Hepatocyte (in vitro differentiated cells): ENCODE measurements around the gene CYP20A1. TPM values are rescaled to one million over a fixed set of nuclear protein-coding genes. Genes with fewer than 3 reads are reported as not detected.

ENCODE experiments used
- DNase-seq: peaks from one replicate; pipeline ENCODE4 v3.0.0-alpha.2; 2016; ENCODE audit warnings: low spot score
- H2AFZ ChIP-seq: fragments of 200-600 bp; sonication (generic); 2 replicates; pipeline ENCODE4 v1.6.0; 2016; ENCODE audit warnings: antibody characterized with exemption, mild to moderate bottlenecking
- H3K27ac ChIP-seq: fragments of 200-600 bp; sonication (generic); 2 replicates; pipeline ENCODE4 v1.5.1; 2016; ENCODE audit warnings: mild to moderate bottlenecking
- H3K27me3 ChIP-seq: fragments of 200-600 bp; sonication (generic); 2 replicates; pipeline ENCODE4 v1.6.1; 2016
- H3K36me3 ChIP-seq: fragments of 200-600 bp; sonication (generic); replicated peaks from 2 replicates; pipeline ENCODE4 v1.5.1; 2016; ENCODE audit warnings: low read depth; ENCODE audit not compliant: insufficient read depth
- H3K4me1 ChIP-seq: fragments of 200-600 bp; sonication (generic); 2 replicates; pipeline ENCODE4 v1.5.1; 2016; ENCODE audit warnings: mild to moderate bottlenecking, moderate library complexity; ENCODE audit not compliant: insufficient read depth
- H3K4me2 ChIP-seq: fragments of 200-600 bp; sonication (generic); 2 replicates; pipeline ENCODE4 v1.6.0; 2016
- H3K4me3 ChIP-seq: fragments of 200-600 bp; sonication (generic); 2 replicates; pipeline ENCODE4 v1.5.1; 2016; ENCODE audit warnings: mild to moderate bottlenecking
- H3K79me2 ChIP-seq: fragments of 200-600 bp; sonication (generic); 2 replicates; pipeline ENCODE4 v1.6.0; 2017; ENCODE audit warnings: mild to moderate bottlenecking
- H3K9me2 ChIP-seq: fragments of 200-600 bp; sonication (generic); replicated peaks from 2 replicates; pipeline ENCODE4 v1.6.0; 2017; ENCODE audit warnings: mild to moderate bottlenecking; ENCODE audit not compliant: insufficient read depth
- H3K9me3 ChIP-seq: fragments of 200-600 bp; sonication (generic); 2 replicates; pipeline ENCODE4 v1.5.1; 2016; ENCODE audit warnings: low read depth, mild to moderate bottlenecking
- H4K20me1 ChIP-seq: fragments of 200-600 bp; sonication (generic); 2 replicates; pipeline ENCODE4 v1.6.0; 2016; ENCODE audit warnings: mild to moderate bottlenecking; ENCODE audit not compliant: insufficient read depth, poor library complexity, severe bottlenecking
- EZH2 ChIP-seq: fragments of 200-600 bp; sonication (generic); IDR thresholded peaks from 2 replicates; pipeline ENCODE4 v1.6.1; 2016; ENCODE audit warnings: antibody characterized with exemption, mild to moderate bottlenecking, borderline replicate concordance
- EZH2phosphoT487 ChIP-seq: fragments of 200-600 bp; sonication (generic); IDR thresholded peaks from one replicate; pipeline ENCODE4 v1.6.1; 2018; ENCODE audit warnings: antibody characterized with exemption, mild to moderate bottlenecking, low read depth, moderate library complexity; ENCODE audit not compliant: unreplicated experiment, severe bottlenecking
- WGBS: methylation state at CpG from one replicate; pipeline ENCODE4 v1.1.6; 2016; ENCODE audit warnings: low lambda C conversion rate; ENCODE audit errors: missing lambda C conversion rate; 5-methylcytosine and 5-hydroxymethylcytosine counted together
- polyA plus RNA-seq: library from polyadenylated mRNA; unstranded; fragments of >200 nt; fragmentation: Nextera tagmentation; extraction: Ambion mirVana; gene quantifications from 2 replicates; pipeline ENCODE4 v1.2.1, GENCODE V29; 2016
- total RNA-seq: library from RNA; depleted of rRNA; stranded (reverse); fragments of >200 nt; gene quantifications from 2 replicates; pipeline ENCODE4 v1.2.3, GENCODE V29; 2014
- TF ChIP-seq, protein P1 (sequence below): fragments of 200-600 bp; sonication (generic); IDR thresholded peaks from 2 replicates; pipeline ENCODE4 v1.5.1; 2016; ENCODE audit warnings: antibody characterized with exemption, mild to moderate bottlenecking; ENCODE audit not compliant: poor library complexity

The CYP20A1 gene
- total and polyA plus RNA-seq, 2 experiments from 2014 or later = 18.3 to 26.5 TPM

- Histone ChIP-seq H3K27ac (peak overlapping the region; percentile 96), H3K4me2 (peak overlapping the region; percentile 76), H3K79me2 (peaks cover 62% of the 10 kb centered on the region), H3K9me2 (no peaks in the 10 kb centered on the region), H3K4me1 (peaks cover 9% of the 10 kb centered on the region), H3K36me3 (no peaks in the 10 kb centered on the region), H4K20me1 (peaks cover 18% of the 10 kb centered on the region), H3K4me3 (peak overlapping the region; percentile 98), H3K27me3 (no peaks in the 10 kb centered on the region), H3K9me3 (no peaks in the 10 kb centered on the region), H2AFZ (peak overlapping the region; percentile 96)
- TF ChIP-seq, protein P1, sequence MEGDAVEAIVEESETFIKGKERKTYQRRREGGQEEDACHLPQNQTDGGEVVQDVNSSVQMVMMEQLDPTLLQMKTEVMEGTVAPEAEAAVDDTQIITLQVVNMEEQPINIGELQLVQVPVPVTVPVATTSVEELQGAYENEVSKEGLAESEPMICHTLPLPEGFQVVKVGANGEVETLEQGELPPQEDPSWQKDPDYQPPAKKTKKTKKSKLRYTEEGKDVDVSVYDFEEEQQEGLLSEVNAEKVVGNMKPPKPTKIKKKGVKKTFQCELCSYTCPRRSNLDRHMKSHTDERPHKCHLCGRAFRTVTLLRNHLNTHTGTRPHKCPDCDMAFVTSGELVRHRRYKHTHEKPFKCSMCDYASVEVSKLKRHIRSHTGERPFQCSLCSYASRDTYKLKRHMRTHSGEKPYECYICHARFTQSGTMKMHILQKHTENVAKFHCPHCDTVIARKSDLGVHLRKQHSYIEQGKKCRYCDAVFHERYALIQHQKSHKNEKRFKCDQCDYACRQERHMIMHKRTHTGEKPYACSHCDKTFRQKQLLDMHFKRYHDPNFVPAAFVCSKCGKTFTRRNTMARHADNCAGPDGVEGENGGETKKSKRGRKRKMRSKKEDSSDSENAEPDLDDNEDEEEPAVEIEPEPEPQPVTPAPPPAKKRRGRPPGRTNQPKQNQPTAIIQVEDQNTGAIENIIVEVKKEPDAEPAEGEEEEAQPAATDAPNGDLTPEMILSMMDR = no peak
- TF ChIP-seq EZH2 = no peak
- TF ChIP-seq EZH2phosphoT487 = no peak
- WGBS = 3% methylated on average over 19 of the region's 31 CpGs
- DNase-seq = peak; percentile 75
Measured at GRCh38 chr2:203328760-203329540, 90.1 kb downstream of the CYP20A1 start.

DNA sequence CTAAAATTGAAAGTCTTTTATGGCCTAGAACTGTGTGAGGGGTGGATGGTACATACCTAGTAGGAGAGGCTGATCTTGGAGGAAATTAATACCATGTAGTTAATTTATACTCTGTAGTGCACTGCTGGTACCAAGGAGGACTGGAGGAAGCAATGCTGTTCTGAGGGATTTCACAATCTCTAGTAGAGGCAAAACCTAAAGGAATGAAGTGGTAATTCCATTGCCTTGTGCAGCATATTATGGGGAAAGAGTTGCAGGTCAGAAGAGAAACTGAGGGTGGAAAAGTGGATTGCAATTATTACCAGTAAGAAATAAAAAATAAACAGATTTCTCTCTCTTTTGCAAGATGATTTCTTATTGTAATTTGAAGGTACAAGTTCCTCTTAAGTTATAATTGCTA is 91.6 kb downstream of the CYP20A1 start:
- TF ChIP-seq EZH2phosphoT487 = no peak
- TF ChIP-seq, protein P1 = no peak
- no peak for TF ChIP-seq EZH2
- H4K20me1 ChIP-seq = peaks cover 21% of the 10 kb centered on the region

DNA sequence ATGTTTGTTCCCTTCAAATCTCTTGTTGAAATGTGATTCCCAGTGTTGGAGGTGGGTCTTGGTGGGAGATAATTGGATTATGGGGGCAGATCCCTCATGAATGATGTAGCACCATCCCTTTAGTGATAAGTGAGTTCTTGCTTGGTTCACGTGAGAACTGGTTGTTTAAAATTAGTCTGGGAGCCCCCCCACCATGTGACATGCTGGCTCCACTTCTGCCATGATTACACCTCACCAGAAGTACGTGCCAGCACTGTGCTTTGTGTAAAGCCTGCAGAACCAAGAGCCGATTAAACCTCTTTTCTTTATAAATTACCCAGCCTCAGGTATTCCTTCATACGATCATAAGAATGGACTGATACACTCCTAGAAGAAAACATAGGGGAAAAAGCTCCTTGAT is 99.5 kb downstream of the CYP20A1 start:
- Histone ChIP-seq H3K9me3 (no peaks in the 10 kb centered on the region), H3K4me1 (no peaks in the 10 kb centered on the region), H4K20me1 (peaks cover 7% of the 10 kb centered on the region), H3K4me3 (no peak overlapping the region), H3K4me2 (no peak overlapping the region), H3K79me2 (peaks cover 87% of the 10 kb centered on the region), H2AFZ (no peak overlapping the region), H3K9me2 (no peaks in the 10 kb centered on the region), H3K27ac (no peak overlapping the region), H3K36me3 (no peaks in the 10 kb centered on the region), H3K27me3 (no peaks in the 10 kb centered on the region)
- DNase-seq = no peak
- whole genome bisulfite sequencing = 87% methylated on average over 4 of the region's 4 CpGs
- no peak for TF ChIP-seq EZH2phosphoT487
- TF ChIP-seq EZH2 = no peak
- TF ChIP-seq, protein P1 = no peak

More for the DNA sequence above, 91.6 kb downstream of the CYP20A1 start:
- no peak overlapping the region for H3K4me3 ChIP-seq
- H2AFZ ChIP-seq = no peak overlapping the region
- no peak overlapping the region for H3K27ac ChIP-seq
- no peaks in the 10 kb centered on the region for H3K36me3 ChIP-seq
- peak overlapping the region; percentile 76 for H3K4me2 ChIP-seq
- peaks cover 9% of the 10 kb centered on the region for H3K4me1 ChIP-seq
- no peak for DNase-seq
- no peaks in the 10 kb centered on the region for H3K27me3 ChIP-seq
- peaks cover 76% of the 10 kb centered on the region for H3K79me2 ChIP-seq
- H3K9me2 ChIP-seq = no peaks in the 10 kb centered on the region
- H3K9me3 ChIP-seq = no peaks in the 10 kb centered on the region
